ENCODE results near the gene OS9. TPM values are rescaled to one million over a fixed set of nuclear protein-coding genes. Genes with fewer than 3 reads are reported as not detected.

The OS9 gene
- total RNA-seq, 1 donor from 2014 or later, result 222 TPM

DNA sequence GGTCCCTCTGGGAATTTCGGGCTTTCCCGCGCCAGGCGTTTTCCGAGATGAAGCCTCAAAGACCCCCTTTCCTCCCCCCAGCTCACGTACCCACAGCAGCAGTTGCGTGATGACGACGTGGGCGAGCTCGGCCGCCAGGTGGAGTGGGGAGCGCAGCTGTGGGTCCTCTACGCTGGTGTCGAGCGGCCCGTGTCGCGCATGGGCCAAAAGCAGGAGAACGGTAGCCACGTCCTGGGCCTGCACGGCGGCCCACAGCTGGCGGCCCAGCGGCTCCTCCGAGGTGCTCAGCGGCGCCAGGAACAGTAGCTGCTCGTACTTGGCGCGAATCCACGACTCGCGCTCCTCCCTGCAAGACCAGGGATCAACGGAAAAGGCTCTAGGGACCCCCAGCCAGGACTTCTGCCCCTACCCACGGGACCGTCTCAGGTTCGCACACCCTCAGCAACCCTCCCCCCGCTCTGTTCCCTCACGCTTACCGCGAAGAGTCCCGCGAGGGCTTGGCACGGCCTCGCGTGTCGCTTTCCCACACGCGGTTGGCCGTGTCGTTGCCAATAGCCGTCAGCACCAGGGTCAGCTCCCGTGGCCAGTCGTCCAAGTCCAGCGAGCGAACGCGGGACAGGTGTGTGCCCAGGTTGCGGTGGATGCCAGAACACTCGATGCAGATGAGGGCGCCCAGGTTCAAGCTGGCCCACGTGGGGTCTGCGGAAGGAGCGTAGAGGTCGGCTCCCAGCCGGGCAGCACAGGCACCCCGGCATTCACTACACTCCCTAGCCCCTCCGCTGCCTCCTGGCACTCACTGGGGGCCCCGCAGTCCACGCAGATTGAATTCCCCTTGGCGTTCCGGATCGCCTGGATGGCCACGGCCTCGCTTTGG, 33.2 kb downstream of the OS9 start:
- no peak overlapping the region for H3K27ac Mint-ChIP-seq
- peak overlapping the region; percentile 65 for H3K4me3 Mint-ChIP-seq
- H3K27me3 Mint-ChIP-seq, result peaks cover 85% of the 10 kb centered on the region
- peak; percentile 69 for DNase-seq (ENCODE audit: extremely low spot score, unreplicated experiment)
- H3K9me3 Mint-ChIP-seq, result no peaks in the 10 kb centered on the region
- H3K4me1 Mint-ChIP-seq (ENCODE audit: unreplicated experiment), result no peaks in the 10 kb centered on the region
- no peaks in the 10 kb centered on the region for H3K36me3 Mint-ChIP-seq
- TF ChIP-seq, protein P1, sequence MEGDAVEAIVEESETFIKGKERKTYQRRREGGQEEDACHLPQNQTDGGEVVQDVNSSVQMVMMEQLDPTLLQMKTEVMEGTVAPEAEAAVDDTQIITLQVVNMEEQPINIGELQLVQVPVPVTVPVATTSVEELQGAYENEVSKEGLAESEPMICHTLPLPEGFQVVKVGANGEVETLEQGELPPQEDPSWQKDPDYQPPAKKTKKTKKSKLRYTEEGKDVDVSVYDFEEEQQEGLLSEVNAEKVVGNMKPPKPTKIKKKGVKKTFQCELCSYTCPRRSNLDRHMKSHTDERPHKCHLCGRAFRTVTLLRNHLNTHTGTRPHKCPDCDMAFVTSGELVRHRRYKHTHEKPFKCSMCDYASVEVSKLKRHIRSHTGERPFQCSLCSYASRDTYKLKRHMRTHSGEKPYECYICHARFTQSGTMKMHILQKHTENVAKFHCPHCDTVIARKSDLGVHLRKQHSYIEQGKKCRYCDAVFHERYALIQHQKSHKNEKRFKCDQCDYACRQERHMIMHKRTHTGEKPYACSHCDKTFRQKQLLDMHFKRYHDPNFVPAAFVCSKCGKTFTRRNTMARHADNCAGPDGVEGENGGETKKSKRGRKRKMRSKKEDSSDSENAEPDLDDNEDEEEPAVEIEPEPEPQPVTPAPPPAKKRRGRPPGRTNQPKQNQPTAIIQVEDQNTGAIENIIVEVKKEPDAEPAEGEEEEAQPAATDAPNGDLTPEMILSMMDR (conservative IDR thresholded peaks at IDR 0.05), result peak; percentile 37

DNA sequence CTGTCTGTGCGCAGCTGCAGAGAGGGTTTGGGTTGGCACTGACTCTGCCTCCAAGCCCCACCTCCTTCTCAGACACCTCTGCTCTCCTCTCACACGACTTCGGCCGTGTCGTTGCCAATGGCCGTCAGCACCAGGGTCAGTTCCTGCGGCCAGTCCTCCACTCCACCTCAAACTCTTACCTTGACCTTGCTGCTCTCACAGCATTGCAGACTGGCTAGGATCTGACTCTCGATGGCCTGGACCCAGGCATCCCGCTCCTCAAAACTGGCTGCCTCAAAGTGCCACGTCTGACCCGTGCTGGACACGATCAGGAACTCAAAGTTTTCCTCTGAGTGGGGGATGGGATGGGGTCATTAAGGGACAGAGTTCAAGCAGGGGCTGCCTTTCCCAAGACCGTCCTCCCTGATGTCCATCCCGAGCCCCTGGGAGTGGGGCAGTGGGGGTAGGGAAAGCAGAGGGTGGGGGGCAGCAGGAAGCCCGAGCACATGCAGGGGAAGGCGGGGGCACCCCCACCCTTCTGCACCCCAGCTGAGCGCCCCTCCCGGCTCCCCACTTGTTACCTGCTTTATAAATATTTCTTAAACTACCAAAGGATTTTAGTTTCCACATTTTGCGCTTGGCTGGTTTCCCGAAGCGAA, 33.9 kb downstream of the OS9 start:
- Mint-ChIP-seq H3K27me3 (peaks cover 93% of the 10 kb centered on the region), H3K36me3 (no peaks in the 10 kb centered on the region), H3K9me3 (no peaks in the 10 kb centered on the region), H3K27ac (no peak overlapping the region), H3K4me3 (peak overlapping the region; percentile 59), H3K4me1 (ENCODE audit: unreplicated experiment) (no peaks in the 10 kb centered on the region)
- DNase-seq (ENCODE audit: extremely low spot score, unreplicated experiment), result no peak
- TF ChIP-seq, protein P1 (conservative IDR thresholded peaks at IDR 0.05), result no peak

DNA sequence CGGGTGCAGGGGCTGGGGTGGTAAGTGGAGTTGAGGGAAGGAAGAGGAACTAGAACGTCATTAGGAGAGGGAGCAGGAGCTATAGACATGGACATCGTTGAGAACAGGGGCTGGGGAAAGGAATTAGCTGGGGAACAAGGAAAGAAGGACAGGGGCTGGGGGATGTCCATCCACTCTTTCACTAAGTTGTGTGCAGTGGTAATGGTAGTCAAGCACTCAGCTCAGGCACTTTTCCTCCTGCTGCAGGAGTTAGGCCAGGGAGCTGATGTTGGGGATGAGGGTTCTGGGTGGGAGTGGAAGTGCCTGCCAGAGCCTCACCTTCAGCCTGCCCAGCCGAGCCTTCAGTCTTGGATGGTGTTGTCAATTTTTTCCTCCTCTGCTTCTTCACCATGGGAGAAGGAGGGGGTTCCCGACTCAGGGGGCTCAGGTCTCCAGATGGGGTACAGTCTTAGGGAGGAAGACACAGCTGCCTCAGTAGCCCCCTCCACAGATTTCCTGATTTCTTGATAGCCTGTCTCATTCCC, 35.5 kb downstream of the OS9 start:
- Mint-ChIP-seq H3K4me3 (peak overlapping the region; percentile 61), H3K4me1 (ENCODE audit: unreplicated experiment) (no peaks in the 10 kb centered on the region), H3K27me3 (peaks cover 94% of the 10 kb centered on the region), H3K36me3 (no peaks in the 10 kb centered on the region), H3K9me3 (no peaks in the 10 kb centered on the region), H3K27ac (no peak overlapping the region)
- no peak for DNase-seq (ENCODE audit: extremely low spot score, unreplicated experiment)
- TF ChIP-seq, protein P1 (conservative IDR thresholded peaks at IDR 0.05), result no peak

DNA sequence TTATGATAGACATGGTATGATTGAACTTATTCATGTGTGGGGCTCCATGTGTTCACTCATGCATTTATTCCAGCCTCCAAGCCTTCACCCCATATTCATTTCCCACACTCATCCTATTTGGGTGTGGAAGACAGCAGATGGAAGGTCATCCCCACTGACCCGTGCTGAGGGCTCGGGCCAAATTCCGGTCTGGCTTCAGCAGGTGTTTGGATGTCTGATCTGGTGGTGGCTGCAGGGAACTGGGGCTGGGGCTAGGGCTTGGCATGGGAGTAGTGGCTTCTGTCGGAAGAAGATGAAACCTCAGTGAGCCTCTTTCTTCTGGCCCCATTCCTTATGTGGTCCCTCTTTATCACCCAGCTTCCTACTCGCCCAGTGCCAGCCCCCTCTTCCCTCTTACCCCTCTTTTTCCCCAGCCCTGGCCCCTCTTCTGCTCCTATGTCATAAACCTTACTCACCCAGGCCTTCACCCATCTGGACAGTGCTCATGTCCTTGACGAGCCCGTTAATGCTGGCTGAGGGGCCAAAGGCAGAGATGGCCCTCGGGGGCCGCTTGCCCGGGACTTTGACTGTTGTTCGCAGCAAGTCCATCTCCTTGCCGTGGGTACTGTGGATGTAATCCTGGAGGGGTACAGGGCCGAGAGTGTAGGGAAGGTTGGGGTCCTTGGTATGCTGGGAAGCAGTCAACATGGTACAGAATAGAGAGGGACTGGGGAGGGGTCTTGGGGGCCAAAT, 36.6 kb downstream of the OS9 start:
- no peaks in the 10 kb centered on the region for H3K9me3 Mint-ChIP-seq
- no peak overlapping the region for H3K27ac Mint-ChIP-seq
- DNase-seq (ENCODE audit: extremely low spot score, unreplicated experiment), result no peak
- H3K36me3 Mint-ChIP-seq, result no peaks in the 10 kb centered on the region
- no peaks in the 10 kb centered on the region for H3K4me1 Mint-ChIP-seq (ENCODE audit: unreplicated experiment)
- TF ChIP-seq, protein P1 (conservative IDR thresholded peaks at IDR 0.05), result no peak
- no peak overlapping the region for H3K4me3 Mint-ChIP-seq
- peaks cover 95% of the 10 kb centered on the region for H3K27me3 Mint-ChIP-seq

DNA sequence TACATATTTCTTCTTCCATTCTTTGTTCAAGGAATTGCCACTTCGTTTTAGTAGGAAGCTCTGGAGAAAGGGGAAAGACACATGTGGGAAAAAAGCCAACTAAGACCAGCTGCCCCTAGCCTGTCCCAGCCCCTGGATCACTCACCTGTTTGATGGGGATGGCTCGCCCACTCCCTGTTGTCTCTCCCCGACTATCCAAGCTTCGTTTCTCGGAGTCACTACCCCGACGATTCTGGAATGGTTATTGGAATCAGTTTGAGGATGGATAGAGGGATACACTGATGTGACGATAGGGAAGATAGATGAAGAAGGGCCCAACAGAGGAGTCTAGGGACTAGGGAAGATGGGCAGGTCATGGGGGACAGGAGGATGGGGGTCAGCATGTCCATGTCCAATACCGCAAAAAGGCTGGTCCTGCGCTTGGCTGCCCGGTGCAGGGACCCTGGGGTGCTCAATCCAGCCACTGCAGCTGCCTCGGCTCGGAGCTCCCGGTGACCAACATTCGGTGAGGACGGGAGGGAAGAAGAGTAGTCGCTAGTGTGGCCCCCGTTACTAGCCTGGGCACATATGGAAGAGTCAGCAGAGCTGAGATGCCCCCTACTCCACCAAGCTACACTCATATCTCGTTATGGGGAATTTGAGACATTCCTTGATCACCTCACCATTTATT, 37.6 kb downstream of the OS9 start:
- peaks cover 3% of the 10 kb centered on the region for H3K36me3 Mint-ChIP-seq
- DNase-seq (ENCODE audit: extremely low spot score, unreplicated experiment), result no peak
- no peak overlapping the region for H3K4me3 Mint-ChIP-seq
- TF ChIP-seq, protein P1 (conservative IDR thresholded peaks at IDR 0.05), result no peak
- no peak overlapping the region for H3K27ac Mint-ChIP-seq
- no peaks in the 10 kb centered on the region for H3K9me3 Mint-ChIP-seq
- H3K4me1 Mint-ChIP-seq (ENCODE audit: unreplicated experiment), result peaks cover 4% of the 10 kb centered on the region
- peaks cover 98% of the 10 kb centered on the region for H3K27me3 Mint-ChIP-seq
